Mesodermal cell (in vitro differentiated cells): ENCODE results near the gene DHRS9. TPM values are rescaled to one million over a fixed set of nuclear protein-coding genes. Genes with fewer than 3 reads are reported as not detected.
A peak's percentile ranks its signal among the peaks of the same experiment; 100 is the strongest.

Experiments used
- H3K27ac ChIP-seq: 2 replicates; pipeline ENCODE4 v1.7.0; 2013; ENCODE audit warnings: mild to moderate bottlenecking, low read depth, low read length, moderate library complexity; ENCODE audit not compliant: severe bottlenecking
- H3K36me3 ChIP-seq: 2 replicates; pipeline ENCODE4 v1.7.1; 2013; ENCODE audit warnings: mild to moderate bottlenecking, low read length, moderate library complexity; ENCODE audit not compliant: control insufficient read depth, insufficient read depth
- H3K4me1 ChIP-seq: one replicate; pipeline ENCODE4 v1.7.1; 2013; ENCODE audit warnings: mild to moderate bottlenecking, low read length; ENCODE audit not compliant: insufficient read depth, control insufficient read depth, poor library complexity, severe bottlenecking
- H3K4me3 ChIP-seq: 2 replicates; pipeline ENCODE4 v1.7.0; 2013; ENCODE audit warnings: low read length, control low read depth, mild to moderate bottlenecking; ENCODE audit not compliant: insufficient read depth, poor library complexity, severe bottlenecking; ENCODE audit errors: extremely low read depth
- H3K9me3 ChIP-seq: 2 replicates; pipeline ENCODE4 v1.7.1; 2013; ENCODE audit warnings: mild to moderate bottlenecking, low read length, moderate library complexity; ENCODE audit not compliant: control insufficient read depth
- WGBS, 2 experiments: methylation state at CpG; one replicate each; pipeline ENCODE4 v1.1.5; 2013; ENCODE audit warnings: missing lambda C conversion rate in 2 of 2; ENCODE audit not compliant: insufficient coverage in 2 of 2; 5-methylcytosine and 5-hydroxymethylcytosine counted together
- polyA plus RNA-seq, 2 experiments: library from polyadenylated mRNA; stranded (reverse); fragments of 50-300 nt; gene quantifications; one replicate each; pipeline ENCODE4 v1.2.3, GENCODE V29; 2013

The DHRS9 gene
- polyA plus RNA-seq (2013, experiment 1 of 2), result not detected
- not detected for polyA plus RNA-seq (2013, experiment 2 of 2)

GRCh38 chr2:169069341-169069740, at the start of gene DHRS9:
Gene DHRS9 (plus strand): TSS chr2:169069563. CDS start chr2:169081582, 12,019 bp downstream.
- no peaks in the 10 kb centered on the region for H3K36me3 ChIP-seq
- no peak within 1 kb of the TSS for H3K4me3 ChIP-seq
- no peaks in the 10 kb centered on the region for H3K4me1 ChIP-seq
- 61 to 70% methylated on average over 4 to 5 of the region's 5 CpGs for WGBS, 2 experiments
- H3K9me3 ChIP-seq, result no peaks in the 10 kb centered on the region
- no peak within 1 kb of the TSS for H3K27ac ChIP-seq

DNA sequence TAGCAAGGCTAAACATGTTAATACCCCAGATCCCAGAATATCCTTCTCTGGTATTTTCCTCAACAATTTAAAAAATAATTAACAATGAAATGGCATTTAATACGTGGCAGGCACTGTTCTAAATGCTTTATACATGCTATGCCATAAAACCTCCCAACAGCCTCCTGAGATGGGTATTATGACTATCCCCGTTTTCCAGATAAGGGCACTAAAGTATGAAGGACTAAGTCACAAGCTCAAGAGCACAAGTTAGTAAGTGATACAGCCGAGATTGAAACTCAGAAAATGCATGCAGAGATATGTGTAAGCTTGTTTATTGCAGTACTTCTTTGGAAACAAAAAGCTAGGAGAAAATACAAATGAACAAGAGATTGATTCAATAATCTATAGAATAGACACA, 46.2 kb upstream of the DHRS9 start:
- WGBS, 2 experiments, result 87% methylated on average over 3 of the region's 3 CpGs; no CpG with 5 or more reads in 1 of the 2 experiments
- H3K27ac ChIP-seq, result no peak overlapping the region
- no peaks in the 10 kb centered on the region for H3K9me3 ChIP-seq

DNA sequence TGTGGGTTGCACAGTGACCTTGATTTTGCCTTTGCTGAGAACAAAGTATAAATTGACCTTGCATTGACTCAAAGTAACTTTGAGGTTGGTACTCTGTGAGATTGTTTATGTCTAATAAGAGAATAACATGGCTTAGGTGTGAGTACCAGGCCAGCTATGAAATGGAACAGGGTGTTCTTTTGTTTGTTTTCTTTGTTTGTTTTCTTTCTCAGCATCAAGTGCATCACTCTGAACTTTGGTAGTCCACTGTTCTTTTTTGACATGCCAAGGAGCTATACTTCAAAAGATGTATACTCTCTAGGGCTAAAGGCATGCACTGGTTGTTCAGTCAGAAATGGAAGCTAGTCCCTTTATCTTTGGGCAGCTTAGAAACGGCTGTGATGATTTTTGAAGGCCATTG, 43.3 kb upstream of the DHRS9 start:
- WGBS, 2 experiments, result no CpG with 5 or more reads among the region's 1 CpG
- Histone ChIP-seq H3K4me3 (no peak overlapping the region), H3K4me1 (no peaks in the 10 kb centered on the region), H3K27ac (no peak overlapping the region), H3K9me3 (no peaks in the 10 kb centered on the region), H3K36me3 (no peaks in the 10 kb centered on the region)

More for the DNA sequence above, 46.2 kb upstream of the DHRS9 start:
- H3K4me3 ChIP-seq, result no peak overlapping the region
- no peaks in the 10 kb centered on the region for H3K36me3 ChIP-seq
- H3K4me1 ChIP-seq, result no peaks in the 10 kb centered on the region

DNA sequence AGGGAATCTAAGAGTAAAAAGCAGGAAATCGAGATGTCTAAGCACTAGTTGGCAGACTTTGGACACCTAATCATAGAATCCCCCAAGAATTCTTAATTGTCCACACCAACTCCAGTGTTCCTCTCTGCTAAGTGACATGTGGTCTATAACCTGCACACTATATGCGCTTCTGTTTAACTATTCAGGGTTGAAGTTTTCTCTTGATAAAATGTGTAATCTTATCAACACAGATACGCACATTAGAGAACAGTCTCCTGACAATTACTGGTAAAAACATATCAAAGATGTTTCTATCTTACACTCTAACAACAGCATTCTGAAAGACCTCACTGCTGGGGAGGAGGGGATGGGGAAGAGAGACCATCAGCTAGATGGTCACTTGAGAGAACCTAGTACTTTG, 42.1 kb upstream of the DHRS9 start:
- no peaks in the 10 kb centered on the region for H3K4me1 ChIP-seq
- H3K4me3 ChIP-seq, result no peak overlapping the region
- WGBS, 2 experiments, result 100% methylated on average over 1 of the region's 3 CpGs

GRCh38 chr2:169029341-169029740, 40.0 kb upstream of the DHRS9 start:
- WGBS, 2 experiments, result 67 to 100% methylated on average over 1 to 3 of the region's 5 CpGs
- no peaks in the 10 kb centered on the region for H3K9me3 ChIP-seq

More for the DNA sequence above, 42.1 kb upstream of the DHRS9 start:
- H3K9me3 ChIP-seq, result no peaks in the 10 kb centered on the region
- no peak overlapping the region for H3K27ac ChIP-seq
- no peaks in the 10 kb centered on the region for H3K36me3 ChIP-seq

GRCh38 chr2:169031202-169031601, 38.2 kb upstream of the DHRS9 start, which contains the start of gene ABCB11:
Gene ABCB11 (minus strand): TSS chr2:169031324. CDS start chr2:169018125, 13,199 bp downstream.
- no peaks in the 10 kb centered on the region for H3K36me3 ChIP-seq
- H3K27ac ChIP-seq, result no peak within 1 kb of the TSS
- WGBS, 2 experiments, result 100% methylated on average over 1 of the region's 3 CpGs; no CpG with 5 or more reads in 1 of the 2 experiments
- H3K9me3 ChIP-seq, result no peaks in the 10 kb centered on the region
- H3K4me1 ChIP-seq, result peaks cover 6% of the 10 kb centered on the region
- H3K4me3 ChIP-seq, result no peak within 1 kb of the TSS

More at GRCh38 chr2:169029341-169029740, 40.0 kb upstream of the DHRS9 start:
- Histone ChIP-seq H3K36me3 (no peaks in the 10 kb centered on the region), H3K4me3 (no peak overlapping the region), H3K27ac (no peak overlapping the region), H3K4me1 (peaks cover 2% of the 10 kb centered on the region)

DNA sequence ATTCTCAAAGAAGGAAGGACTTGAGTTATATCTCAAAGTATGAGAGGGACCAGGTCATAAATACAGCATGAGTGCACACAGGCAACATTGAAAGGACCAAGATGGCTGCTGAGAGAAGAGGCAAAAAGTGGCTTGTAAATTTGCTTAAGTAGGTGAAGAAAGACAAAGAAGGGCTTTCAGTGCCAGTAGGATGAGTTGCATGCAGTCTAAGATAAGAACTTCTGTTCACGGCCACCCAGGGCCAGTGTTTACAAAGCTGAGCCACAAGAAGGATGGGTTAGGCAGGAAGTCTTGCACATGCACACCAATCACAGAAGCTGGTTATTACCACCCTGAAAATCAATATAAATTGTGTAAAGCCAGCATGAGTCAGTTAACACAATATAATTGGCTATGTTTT, 35.1 kb upstream of the DHRS9 start:
- no peaks in the 10 kb centered on the region for H3K36me3 ChIP-seq
- peaks cover 12% of the 10 kb centered on the region for H3K4me1 ChIP-seq
- 33% methylated on average over 1 of the region's 1 CpG; no CpG with 5 or more reads in 1 of the 2 experiments for WGBS, 2 experiments
- no peaks in the 10 kb centered on the region for H3K9me3 ChIP-seq
- H3K27ac ChIP-seq, result no peak overlapping the region
- no peak overlapping the region for H3K4me3 ChIP-seq

GRCh38 chr2:169034984-169035544, 34.3 kb upstream of the DHRS9 start:
- Histone ChIP-seq H3K9me3 (no peaks in the 10 kb centered on the region), H3K4me1 (peaks cover 12% of the 10 kb centered on the region), H3K27ac (no peak overlapping the region), H3K36me3 (no peaks in the 10 kb centered on the region), H3K4me3 (no peak overlapping the region)

- Histone ChIP-seq H3K9me3 (no peaks in the 10 kb centered on the region), H3K27ac (no peak overlapping the region), H3K4me1 (peaks cover 12% of the 10 kb centered on the region), H3K36me3 (no peaks in the 10 kb centered on the region), H3K4me3 (no peak overlapping the region)
- WGBS, 2 experiments, result no CpG with 5 or more reads among the region's 1 CpG
Observed at GRCh38 chr2:169035887-169036286, 33.5 kb upstream of the DHRS9 start.

DNA sequence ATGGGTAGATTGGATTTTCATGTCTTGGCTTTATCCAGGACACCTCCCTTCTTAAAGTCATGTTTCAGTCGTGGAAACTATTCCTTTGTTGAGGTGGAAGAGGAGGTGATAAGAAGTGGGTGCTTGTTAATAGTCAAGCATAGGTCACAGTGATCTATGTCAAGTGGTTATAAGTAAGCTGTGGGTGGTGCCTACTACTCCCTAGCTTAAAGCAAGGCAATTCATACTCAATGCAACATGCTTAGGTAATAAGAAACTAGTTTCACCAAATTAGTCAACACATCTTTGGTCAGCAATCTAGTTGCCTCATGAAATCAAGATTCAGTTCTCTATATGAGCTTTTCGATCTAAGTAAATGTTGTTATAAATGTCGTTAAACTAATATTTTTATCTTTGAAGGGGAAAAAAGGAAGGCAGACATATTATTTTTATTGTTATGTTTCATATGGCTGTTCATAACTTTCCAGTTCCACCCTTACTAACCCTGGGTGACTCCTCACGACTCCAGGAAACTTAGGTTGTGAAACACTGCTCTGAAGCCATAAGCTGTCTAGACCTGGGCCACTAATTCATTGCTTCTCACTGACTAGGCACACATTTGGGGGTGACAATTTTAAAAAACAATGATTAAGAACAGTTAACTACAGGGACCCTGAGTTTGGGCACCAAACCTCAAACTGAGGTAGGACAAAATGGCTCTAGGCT, 32.5 kb upstream of the DHRS9 start:
- Histone ChIP-seq H3K36me3 (no peaks in the 10 kb centered on the region), H3K27ac (no peak overlapping the region), H3K9me3 (no peaks in the 10 kb centered on the region), H3K4me3 (no peak overlapping the region), H3K4me1 (peaks cover 12% of the 10 kb centered on the region)
- 70 to 100% methylated on average over 1 to 2 of the region's 4 CpGs for WGBS, 2 experiments

GRCh38 chr2:169038338-169038757, 31.0 kb upstream of the DHRS9 start:
- peaks cover 12% of the 10 kb centered on the region for H3K4me1 ChIP-seq
- peaks cover 13% of the 10 kb centered on the region for H3K9me3 ChIP-seq
- 82 to 83% methylated on average over 2 of the region's 2 CpGs for whole genome bisulfite sequencing, 2 experiments

More at GRCh38 chr2:169038338-169038757, 31.0 kb upstream of the DHRS9 start:
- no peaks in the 10 kb centered on the region for H3K36me3 ChIP-seq
- H3K27ac ChIP-seq, result peak overlapping the region; percentile 10
- H3K4me3 ChIP-seq, result no peak overlapping the region
